GM19455 (cell line): Measurements from ENCODE around the gene KLHL26.

Experiments used
- ATAC-seq: cut with Tn5 transposase; IDR thresholded peaks from one replicate; pipeline ENCODE4 v1.9.1; 2021; ENCODE audit not compliant: unreplicated experiment

KLHL26 gene

DNA sequence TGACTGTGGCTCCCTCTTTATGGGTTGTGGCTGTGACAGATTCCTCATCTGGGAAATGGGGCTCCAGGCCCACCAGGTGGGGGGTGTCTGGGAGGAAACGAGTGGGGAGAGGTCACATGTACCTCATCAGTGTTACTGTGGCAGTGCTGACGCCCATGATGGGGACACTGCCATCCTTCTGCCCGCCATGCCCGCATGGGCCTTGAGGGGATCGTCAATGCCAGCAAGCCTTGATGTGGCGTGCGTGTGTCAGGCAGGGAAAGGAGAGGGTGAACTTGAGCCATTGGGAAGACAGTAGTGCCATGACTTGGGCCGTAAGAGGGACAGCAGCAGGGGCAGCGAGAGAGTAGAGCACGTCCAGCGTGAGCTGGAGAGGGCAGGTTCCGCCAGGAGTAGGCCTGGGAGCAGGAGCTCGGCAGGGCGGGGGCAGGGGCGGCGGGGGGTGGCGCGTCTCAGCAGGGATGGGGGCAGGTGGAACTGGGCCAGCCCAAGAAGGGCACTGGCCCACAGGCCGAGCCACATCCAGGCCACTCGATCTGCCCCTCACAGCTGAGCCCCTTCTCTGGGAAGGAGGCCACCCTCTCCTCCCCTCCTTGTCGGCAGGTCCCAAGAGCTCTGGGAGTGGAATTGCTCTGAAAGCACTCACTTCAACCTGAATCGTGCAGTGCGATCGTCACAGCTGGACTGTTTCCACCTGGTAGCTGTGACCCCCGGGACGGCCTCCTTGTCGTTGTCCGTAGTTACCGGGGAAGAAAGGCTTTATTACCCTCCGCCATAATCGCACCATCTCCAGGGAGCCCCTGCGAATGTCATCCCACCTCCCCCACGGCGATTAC is 9.9 kb downstream of the KLHL26 start:
- ATAC-seq, result no peak

- ATAC-seq, result no peak
Observed at GRCh38 chr19:18647371-18647767, 10.5 kb downstream of the KLHL26 start.

DNA sequence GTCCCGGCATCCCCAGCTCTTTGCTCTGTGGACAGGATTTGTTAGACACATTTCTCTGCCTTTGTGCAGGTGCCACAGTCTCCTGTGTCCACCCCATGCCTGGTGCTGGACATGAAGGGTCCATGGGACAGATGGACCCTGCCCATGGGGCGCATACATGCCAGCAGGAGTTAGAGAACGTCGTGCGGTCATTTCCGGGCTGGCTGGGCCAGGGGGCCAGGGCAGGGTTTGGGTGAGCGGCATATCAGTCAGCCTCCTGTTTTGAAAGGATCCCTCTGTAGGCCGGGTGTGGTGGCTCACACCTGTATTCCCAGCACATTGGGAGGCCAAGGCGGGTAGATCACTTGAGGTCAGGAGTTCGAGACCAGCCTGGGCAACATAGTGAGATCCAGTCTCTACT is 11.0 kb downstream of the KLHL26 start:
- ATAC-seq, result no peak

GRCh38 chr19:18648973-18649315 is 12.1 kb downstream of the KLHL26 start:
- no peak for ATAC-seq

DNA sequence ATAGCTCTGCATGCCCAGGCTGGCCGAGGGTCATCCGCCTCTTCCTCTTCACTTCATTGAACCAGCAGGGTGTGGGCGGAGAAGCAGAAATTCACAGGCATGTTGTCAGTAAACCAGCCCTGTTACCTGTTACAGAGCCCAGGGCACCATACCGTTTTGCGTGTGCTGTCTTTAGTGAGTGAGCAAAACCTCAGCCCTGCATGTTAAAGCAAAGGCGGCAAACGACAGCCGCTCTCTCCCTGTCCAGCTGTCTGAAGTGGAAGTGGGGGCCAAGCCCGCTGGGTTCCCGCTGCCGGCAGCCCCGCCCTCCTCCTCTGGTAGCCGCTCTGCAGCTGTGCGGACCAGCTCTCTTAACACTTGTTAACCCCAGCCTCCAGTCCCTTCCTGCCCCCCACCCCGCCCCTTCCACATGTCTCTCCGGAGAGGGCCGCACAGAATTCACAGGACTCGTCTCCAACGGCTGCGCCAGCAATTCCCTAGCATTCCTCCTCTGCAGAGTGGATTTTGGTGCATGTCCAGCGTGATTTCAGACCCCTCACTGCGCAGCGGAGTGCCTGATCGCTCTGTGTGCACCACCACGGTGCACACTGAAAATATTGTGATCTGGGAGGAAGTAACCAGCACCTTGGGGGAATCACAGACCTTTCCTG is 12.7 kb downstream of the KLHL26 start:
- ATAC-seq, result no peak

DNA sequence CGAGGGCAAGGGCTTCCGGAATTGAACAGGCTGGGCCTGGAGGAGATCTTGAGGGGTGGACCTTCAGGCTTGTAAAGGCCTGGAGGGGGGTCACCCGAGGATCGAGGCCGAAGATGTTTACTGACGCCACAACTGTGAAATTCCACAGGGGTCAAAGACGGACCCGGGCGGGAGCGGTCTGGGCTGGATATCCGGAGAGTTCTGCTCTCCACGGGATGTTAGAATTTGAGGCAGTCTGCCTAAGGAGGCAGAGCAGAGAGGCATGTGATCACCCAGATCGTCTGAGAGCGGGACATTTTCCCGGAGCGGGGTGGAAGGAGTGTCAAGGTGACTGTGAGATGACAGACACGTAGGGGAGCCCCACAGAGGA is 13.2 kb downstream of the KLHL26 start:
- ATAC-seq, result no peak

GRCh38 chr19:18650468-18651041 is 13.7 kb downstream of the KLHL26 start:
- ATAC-seq, result no peak

DNA sequence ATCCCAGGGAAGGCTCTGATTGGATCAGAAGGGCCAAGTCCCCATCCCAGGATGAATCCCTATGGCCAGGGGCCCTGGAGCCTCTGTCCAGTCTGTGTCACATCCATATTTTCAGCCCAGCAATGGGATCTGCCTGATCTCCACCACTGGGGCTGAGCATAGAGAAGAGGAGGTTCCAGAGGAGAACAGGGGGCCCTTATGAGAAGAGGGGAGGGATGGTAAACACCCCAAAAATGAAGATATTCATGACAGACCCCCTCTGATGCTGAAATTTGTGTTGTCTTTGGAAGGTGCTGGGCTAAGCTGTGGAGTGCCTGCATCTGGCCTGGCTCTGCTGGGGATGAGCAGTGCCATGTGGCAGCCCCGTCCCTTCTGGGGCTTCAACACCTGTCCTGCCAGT is 14.5 kb downstream of the KLHL26 start:
- ATAC-seq, result no peak

- no peak for ATAC-seq
Observed at GRCh38 chr19:18651733-18652132, 14.9 kb downstream of the KLHL26 start.

- ATAC-seq, result no peak
Observed at GRCh38 chr19:18653853-18654252, 17.0 kb downstream of the KLHL26 start.

GRCh38 chr19:18654469-18654868 is 17.6 kb downstream of the KLHL26 start:
- ATAC-seq, result no peak

GRCh38 chr19:18655173-18655844 is 18.5 kb downstream of the KLHL26 start:
- ATAC-seq, result no peak

DNA sequence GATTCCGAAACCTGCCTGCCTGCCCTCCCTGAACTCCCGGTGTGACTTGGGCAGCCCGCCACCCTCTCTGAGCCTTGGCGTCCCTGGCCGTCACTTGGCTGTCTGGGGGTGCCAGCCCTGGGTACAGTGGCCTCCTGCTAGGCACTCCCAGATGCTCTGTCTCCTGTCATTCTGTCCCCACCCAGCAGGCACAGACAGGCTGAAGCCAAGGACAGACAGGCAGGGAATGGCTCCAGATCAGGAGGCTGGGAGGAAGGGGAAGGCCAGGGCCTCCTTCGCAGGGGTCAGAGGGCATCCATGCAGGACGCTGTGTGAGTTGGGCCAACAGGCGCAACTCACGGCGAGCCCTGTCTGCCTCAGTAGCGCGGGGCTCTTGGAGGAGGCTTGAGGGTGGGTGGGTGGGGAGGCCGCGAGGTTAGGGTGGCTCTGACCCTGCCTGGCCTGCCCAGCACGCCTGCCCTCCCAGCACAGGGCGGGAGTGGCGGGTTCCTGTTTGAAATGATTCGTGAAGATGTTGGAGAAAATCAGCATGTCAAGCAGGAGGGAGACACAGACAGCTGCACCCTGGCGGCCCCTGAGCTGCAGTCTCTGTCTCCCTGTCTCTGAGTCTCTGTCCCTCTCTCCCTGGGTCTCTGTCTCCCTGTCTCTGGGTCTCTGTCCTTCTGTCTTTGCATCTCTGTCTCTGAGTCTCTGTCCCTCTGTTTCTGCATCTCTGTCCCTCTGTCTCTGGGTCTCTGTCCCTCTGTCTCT is 19.7 kb downstream of the KLHL26 start:
- no peak for ATAC-seq

- no peak for ATAC-seq
Observed at GRCh38 chr19:18657590-18658365, 20.9 kb downstream of the KLHL26 start.

GRCh38 chr19:18658366-18658855 is 21.6 kb downstream of the KLHL26 start:
- no peak for ATAC-seq

- ATAC-seq, result no peak
Observed at GRCh38 chr19:18659281-18660050, 22.6 kb downstream of the KLHL26 start.

GRCh38 chr19:18660051-18660910 is 23.5 kb downstream of the KLHL26 start:
- no peak for ATAC-seq

DNA sequence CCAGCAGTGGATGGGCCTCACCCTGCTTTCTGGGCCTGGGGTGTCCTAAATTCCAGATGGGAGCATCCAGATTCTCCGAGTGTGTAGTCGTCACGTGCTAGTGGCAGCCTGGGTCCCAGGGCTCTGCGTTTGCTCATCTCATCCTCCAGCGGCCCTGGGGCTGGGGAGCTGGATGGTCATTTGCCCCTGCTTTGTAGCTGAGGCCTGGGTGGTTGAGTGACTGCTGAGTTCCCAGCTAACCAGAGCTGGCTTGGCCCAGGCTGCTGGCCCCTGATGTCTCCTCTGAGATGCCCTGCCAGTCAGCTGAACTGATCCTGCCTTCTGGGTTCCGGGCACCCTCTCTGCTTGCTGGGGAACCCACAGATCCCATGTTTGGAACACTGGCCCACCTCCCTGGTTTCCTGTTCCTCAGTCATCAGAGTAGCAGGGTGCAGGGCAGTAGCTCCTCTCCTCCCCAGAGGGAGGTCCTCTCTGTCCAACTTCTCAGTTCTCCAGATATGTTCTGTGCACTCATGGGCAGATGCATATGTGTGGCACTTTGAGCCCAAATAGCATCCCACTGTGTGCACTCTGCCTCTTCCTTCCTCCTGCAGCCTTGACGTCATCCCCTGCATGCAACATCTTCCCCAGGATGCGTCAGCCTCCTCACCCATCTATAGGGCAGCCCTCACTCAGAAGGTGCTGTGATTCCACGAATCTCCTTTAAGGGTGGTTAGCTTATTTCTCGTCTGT is 24.3 kb downstream of the KLHL26 start:
- no peak for ATAC-seq
